GM23338 (cell line): ENCODE measurements around the gene CEP89. TPM values are rescaled to one million over a fixed set of nuclear protein-coding genes. Genes with fewer than 3 reads are reported as not detected.

Experiments used
- ATAC-seq: fragments of 200-7000 bp; cut with Tn5 transposase; 3 replicates; pipeline ENCODE4 v1.9.1; 2020
- DNase-seq: peaks from one replicate; pipeline ENCODE4 v3.0.0-alpha.2; 2015; ENCODE audit warnings: low spot score
- H2AFZ ChIP-seq: fragments of 200-600 bp; sonication (generic); 2 replicates; pipeline ENCODE4 v1.8.0; 2016; ENCODE audit warnings: antibody characterized with exemption, mild to moderate bottlenecking, moderate library complexity
- H3F3A ChIP-seq: fragments of 200-600 bp; sonication (generic); replicated peaks from 2 replicates; pipeline ENCODE4 v1.8.0; 2017; ENCODE audit warnings: antibody characterized with exemption, mixed run types, low read depth
- H3K27ac ChIP-seq: fragments of 200-600 bp; sonication (generic); 2 replicates; pipeline ENCODE4 v1.6.1; 2016; ENCODE audit warnings: low read depth
- H3K27me3 ChIP-seq: fragments of 200-600 bp; sonication (generic); 2 replicates; pipeline ENCODE4 v1.8.0; 2016; ENCODE audit warnings: mild to moderate bottlenecking, mixed run types, moderate library complexity; ENCODE audit not compliant: insufficient read depth
- H3K36me3 ChIP-seq: fragments of 200-600 bp; sonication (generic); 2 replicates; pipeline ENCODE4 v1.8.0; 2016; ENCODE audit warnings: mild to moderate bottlenecking; ENCODE audit not compliant: insufficient read depth
- H3K4me1 ChIP-seq: fragments of 200-600 bp; sonication (generic); 2 replicates; pipeline ENCODE4 v1.8.0; 2016; ENCODE audit warnings: mild to moderate bottlenecking, moderate library complexity; ENCODE audit not compliant: insufficient read depth
- H3K4me2 ChIP-seq: fragments of 200-600 bp; sonication (generic); 2 replicates; pipeline ENCODE4 v1.7.1; 2017; ENCODE audit warnings: mixed run types
- H3K4me3 ChIP-seq: fragments of 200-600 bp; sonication (generic); 2 replicates; pipeline ENCODE4 v1.6.1; 2016; ENCODE audit warnings: mixed run types
- H3K79me2 ChIP-seq: fragments of 200-600 bp; sonication (generic); replicated peaks from 2 replicates; pipeline ENCODE4 v1.8.0; 2017; ENCODE audit warnings: mild to moderate bottlenecking; ENCODE audit not compliant: insufficient read depth
- H3K9me2 ChIP-seq: fragments of 200-600 bp; sonication (generic); 2 replicates; pipeline ENCODE4 v1.8.0; 2017; ENCODE audit not compliant: insufficient read depth
- H4K20me1 ChIP-seq: fragments of 200-600 bp; sonication (generic); replicated peaks from 2 replicates; pipeline ENCODE4 v1.8.0; 2017; ENCODE audit warnings: mild to moderate bottlenecking; ENCODE audit not compliant: insufficient read depth
- H3K27ac Mint-ChIP-seq: 2 replicates; pipeline ENCODE4 v1.8.0; 2020; ENCODE audit warnings: inconsistent platforms, mild to moderate bottlenecking, moderate library complexity, mixed read lengths
- H3K27me3 Mint-ChIP-seq: 3 replicates; pipeline ENCODE4 v1.8.0; 2022; ENCODE audit warnings: low read depth, mild to moderate bottlenecking, moderate library complexity, mixed read lengths, inconsistent platforms; ENCODE audit not compliant: insufficient read depth, poor library complexity
- H3K36me3 Mint-ChIP-seq: 3 replicates; pipeline ENCODE4 v1.8.0; 2021; ENCODE audit warnings: low read depth, mild to moderate bottlenecking, inconsistent platforms, moderate library complexity, mixed read lengths
- H3K4me1 Mint-ChIP-seq: 3 replicates; pipeline ENCODE4 v1.8.0; 2020; ENCODE audit warnings: mild to moderate bottlenecking, inconsistent platforms, mixed read lengths
- H3K4me3 Mint-ChIP-seq: 3 replicates; pipeline ENCODE4 v1.8.0; 2021; ENCODE audit warnings: moderate library complexity, mild to moderate bottlenecking, inconsistent platforms, mixed read lengths
- H3K9me3 Mint-ChIP-seq: 3 replicates; pipeline ENCODE4 v1.8.0; 2020; ENCODE audit warnings: moderate library complexity, mild to moderate bottlenecking, inconsistent platforms, mixed read lengths
- CREB1 ChIP-seq: fragments of 250-450 bp; sonication (Bioruptor Pico); IDR thresholded peaks from 2 replicates; pipeline ENCODE4 v1.5.0; 2020; ENCODE audit warnings: low read depth, mild to moderate bottlenecking, moderate library complexity
- ETS1 ChIP-seq: IDR thresholded peaks from 2 replicates; pipeline ENCODE4 v1.6.1; 2016; ENCODE audit warnings: antibody characterized with exemption
- EZH2 ChIP-seq: fragments of 200-600 bp; sonication (generic); IDR thresholded peaks from one replicate; pipeline ENCODE4 v1.8.0; 2017; ENCODE audit warnings: antibody characterized with exemption, mild to moderate bottlenecking, low read depth; ENCODE audit not compliant: unreplicated experiment
- EZH2phosphoT487 ChIP-seq: fragments of 200-600 bp; sonication (generic); IDR thresholded peaks from one replicate; pipeline ENCODE4 v1.8.1; 2018; ENCODE audit warnings: antibody characterized with exemption; ENCODE audit not compliant: unreplicated experiment
- JUNB ChIP-seq: IDR thresholded peaks from one replicate; pipeline ENCODE4 v1.6.1; 2016; ENCODE audit warnings: antibody characterized with exemption; ENCODE audit not compliant: unreplicated experiment
- NANOG ChIP-seq: IDR thresholded peaks from 2 replicates; pipeline ENCODE4 v1.6.1; 2016; ENCODE audit warnings: antibody characterized with exemption, borderline replicate concordance
- POLR2AphosphoS5 ChIP-seq: IDR thresholded peaks from 2 replicates; pipeline ENCODE4 v1.6.1; 2016; ENCODE audit warnings: antibody characterized with exemption, low read depth
- ZNF114 ChIP-seq: fragments of 250-450 bp; sonication (Bioruptor Pico); IDR thresholded peaks from 2 replicates; pipeline ENCODE4 v1.5.0; 2020; ENCODE audit warnings: mild to moderate bottlenecking, moderate library complexity
- ZNF331 ChIP-seq: fragments of 250-450 bp; sonication (Bioruptor Pico); IDR thresholded peaks from 2 replicates; pipeline ENCODE4 v1.5.0; 2020; ENCODE audit warnings: low read depth, mild to moderate bottlenecking, moderate library complexity
- ZNF462 ChIP-seq: fragments of 250-450 bp; sonication (Bioruptor Pico); IDR thresholded peaks from 2 replicates; pipeline ENCODE4 v1.5.0; 2020; ENCODE audit warnings: mild to moderate bottlenecking, moderate library complexity
- polyA plus RNA-seq: library from polyadenylated mRNA; unstranded; fragments of >200 nt; fragmentation: Nextera tagmentation; extraction: Ambion mirVana; gene quantifications from 2 replicates; pipeline ENCODE4 v1.2.1, GENCODE V29; 2016
- total RNA-seq: library from RNA; depleted of rRNA; stranded (reverse); fragments of >200 nt; shearing (Covaris generic); gene quantifications from 2 replicates; pipeline ENCODE4 v1.2.3, GENCODE V29; 2014
- TF ChIP-seq, protein P1 (sequence below): IDR thresholded peaks from one replicate; pipeline ENCODE4 v1.6.1; 2018; ENCODE audit warnings: antibody characterized with exemption; ENCODE audit not compliant: unreplicated experiment
- TF ChIP-seq, protein P2 (sequence below), 2 experiments: fragments of 200-600 bp in 1 of 2; sonication (generic) in 1 of 2; conservative IDR thresholded peaks; 2 replicates each; pipeline versions ENCODE4 v1.5.1 to v1.6.1; 2016 to 2017; ENCODE audit warnings: antibody characterized with exemption in 2 of 2, low read depth in 2 of 2, mild to moderate bottlenecking in 2 of 2, moderate library complexity in 1 of 2

Gene CEP89
- total and polyA plus RNA-seq, 2 experiments from 2014 or later, result 13.4 to 17.5 TPM

- H3K9me2 ChIP-seq, result no peaks in the 10 kb centered on the region
- H3K36me3 ChIP-seq, result no peaks in the 10 kb centered on the region
- no peaks in the 10 kb centered on the region for H3K4me1 ChIP-seq
- H3K4me2 ChIP-seq, result no peak overlapping the region
- Mint-ChIP-seq H3K36me3 (no peaks in the 10 kb centered on the region), H3K4me3 (no peak overlapping the region), H3K27me3 (peaks cover 1% of the 10 kb centered on the region), H3K4me1 (no peaks in the 10 kb centered on the region), H3K27ac (no peak overlapping the region), H3K9me3 (no peaks in the 10 kb centered on the region; the same call in 2 of the 3 replicates)
- no peak for DNase-seq
- H3K79me2 ChIP-seq, result no peaks in the 10 kb centered on the region
- no peaks in the 10 kb centered on the region for H3K27me3 ChIP-seq
- no peaks in the 10 kb centered on the region for H4K20me1 ChIP-seq
- no peak overlapping the region for H2AFZ ChIP-seq
- no peaks in the 10 kb centered on the region for H3F3A ChIP-seq
- no peak for TF ChIP-seq POLR2AphosphoS5
- TF ChIP-seq ZNF114 (CRISPR knock-in tag), result no peak
- TF ChIP-seq, protein P1, sequence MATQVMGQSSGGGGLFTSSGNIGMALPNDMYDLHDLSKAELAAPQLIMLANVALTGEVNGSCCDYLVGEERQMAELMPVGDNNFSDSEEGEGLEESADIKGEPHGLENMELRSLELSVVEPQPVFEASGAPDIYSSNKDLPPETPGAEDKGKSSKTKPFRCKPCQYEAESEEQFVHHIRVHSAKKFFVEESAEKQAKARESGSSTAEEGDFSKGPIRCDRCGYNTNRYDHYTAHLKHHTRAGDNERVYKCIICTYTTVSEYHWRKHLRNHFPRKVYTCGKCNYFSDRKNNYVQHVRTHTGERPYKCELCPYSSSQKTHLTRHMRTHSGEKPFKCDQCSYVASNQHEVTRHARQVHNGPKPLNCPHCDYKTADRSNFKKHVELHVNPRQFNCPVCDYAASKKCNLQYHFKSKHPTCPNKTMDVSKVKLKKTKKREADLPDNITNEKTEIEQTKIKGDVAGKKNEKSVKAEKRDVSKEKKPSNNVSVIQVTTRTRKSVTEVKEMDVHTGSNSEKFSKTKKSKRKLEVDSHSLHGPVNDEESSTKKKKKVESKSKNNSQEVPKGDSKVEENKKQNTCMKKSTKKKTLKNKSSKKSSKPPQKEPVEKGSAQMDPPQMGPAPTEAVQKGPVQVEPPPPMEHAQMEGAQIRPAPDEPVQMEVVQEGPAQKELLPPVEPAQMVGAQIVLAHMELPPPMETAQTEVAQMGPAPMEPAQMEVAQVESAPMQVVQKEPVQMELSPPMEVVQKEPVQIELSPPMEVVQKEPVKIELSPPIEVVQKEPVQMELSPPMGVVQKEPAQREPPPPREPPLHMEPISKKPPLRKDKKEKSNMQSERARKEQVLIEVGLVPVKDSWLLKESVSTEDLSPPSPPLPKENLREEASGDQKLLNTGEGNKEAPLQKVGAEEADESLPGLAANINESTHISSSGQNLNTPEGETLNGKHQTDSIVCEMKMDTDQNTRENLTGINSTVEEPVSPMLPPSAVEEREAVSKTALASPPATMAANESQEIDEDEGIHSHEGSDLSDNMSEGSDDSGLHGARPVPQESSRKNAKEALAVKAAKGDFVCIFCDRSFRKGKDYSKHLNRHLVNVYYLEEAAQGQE, result no peak
- TF ChIP-seq, protein P2, sequence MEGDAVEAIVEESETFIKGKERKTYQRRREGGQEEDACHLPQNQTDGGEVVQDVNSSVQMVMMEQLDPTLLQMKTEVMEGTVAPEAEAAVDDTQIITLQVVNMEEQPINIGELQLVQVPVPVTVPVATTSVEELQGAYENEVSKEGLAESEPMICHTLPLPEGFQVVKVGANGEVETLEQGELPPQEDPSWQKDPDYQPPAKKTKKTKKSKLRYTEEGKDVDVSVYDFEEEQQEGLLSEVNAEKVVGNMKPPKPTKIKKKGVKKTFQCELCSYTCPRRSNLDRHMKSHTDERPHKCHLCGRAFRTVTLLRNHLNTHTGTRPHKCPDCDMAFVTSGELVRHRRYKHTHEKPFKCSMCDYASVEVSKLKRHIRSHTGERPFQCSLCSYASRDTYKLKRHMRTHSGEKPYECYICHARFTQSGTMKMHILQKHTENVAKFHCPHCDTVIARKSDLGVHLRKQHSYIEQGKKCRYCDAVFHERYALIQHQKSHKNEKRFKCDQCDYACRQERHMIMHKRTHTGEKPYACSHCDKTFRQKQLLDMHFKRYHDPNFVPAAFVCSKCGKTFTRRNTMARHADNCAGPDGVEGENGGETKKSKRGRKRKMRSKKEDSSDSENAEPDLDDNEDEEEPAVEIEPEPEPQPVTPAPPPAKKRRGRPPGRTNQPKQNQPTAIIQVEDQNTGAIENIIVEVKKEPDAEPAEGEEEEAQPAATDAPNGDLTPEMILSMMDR (conservative IDR thresholded peaks at IDR 0.05; ENCODE audit: low read depth in 2 of 2), result no peak
- no peak for TF ChIP-seq ETS1
- TF ChIP-seq NANOG, result no peak
- no peak for TF ChIP-seq EZH2phosphoT487
- TF ChIP-seq ZNF462 (CRISPR knock-in tag), result no peak
- no peak for TF ChIP-seq ZNF331 (CRISPR knock-in tag)
- no peak for TF ChIP-seq CREB1 (CRISPR knock-in tag)
- TF ChIP-seq JUNB, result no peak
- no peak for TF ChIP-seq EZH2
- no peak for ATAC-seq
- H3K27ac ChIP-seq, result no peak overlapping the region
- no peak overlapping the region for H3K4me3 ChIP-seq
These were observed 114.2 kb downstream of the CEP89 start for GRCh38 chr19:32857584-32857983.
